ENCODE measurements around the gene LYPD5.

LYPD5 gene

DNA sequence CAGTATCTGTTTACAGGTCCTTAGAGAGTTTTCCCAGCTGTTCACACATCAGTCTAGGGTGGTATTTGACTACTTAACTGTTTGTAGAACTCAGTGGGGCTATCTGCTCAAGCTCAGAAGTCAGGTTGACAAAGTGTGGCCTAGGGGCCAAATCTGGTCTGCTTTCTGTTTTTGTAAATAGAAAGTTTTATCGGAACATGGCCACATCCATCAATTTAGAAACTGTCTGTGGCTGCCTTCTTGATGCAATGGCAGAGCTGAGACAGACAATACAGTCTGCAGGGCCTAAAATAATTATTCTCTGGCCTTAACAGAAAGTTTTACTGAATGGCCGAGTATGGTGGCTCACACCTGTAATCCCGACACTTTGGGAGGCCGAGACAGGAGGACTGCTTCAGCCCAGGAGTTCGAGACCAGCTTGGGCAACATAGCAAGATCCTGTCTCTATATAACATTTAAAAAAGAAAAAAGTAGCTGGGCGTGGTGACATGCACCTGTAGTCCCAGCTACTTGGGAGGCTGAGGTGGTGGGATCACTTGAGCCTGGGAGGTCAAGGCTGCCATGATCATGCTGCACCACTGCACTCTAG lies 49.9 kb downstream of the LYPD5 start:
- H3K4me3 ChIP-seq (ENCODE audit: low read length): no peak overlapping the region
- TF ChIP-seq, protein P1, sequence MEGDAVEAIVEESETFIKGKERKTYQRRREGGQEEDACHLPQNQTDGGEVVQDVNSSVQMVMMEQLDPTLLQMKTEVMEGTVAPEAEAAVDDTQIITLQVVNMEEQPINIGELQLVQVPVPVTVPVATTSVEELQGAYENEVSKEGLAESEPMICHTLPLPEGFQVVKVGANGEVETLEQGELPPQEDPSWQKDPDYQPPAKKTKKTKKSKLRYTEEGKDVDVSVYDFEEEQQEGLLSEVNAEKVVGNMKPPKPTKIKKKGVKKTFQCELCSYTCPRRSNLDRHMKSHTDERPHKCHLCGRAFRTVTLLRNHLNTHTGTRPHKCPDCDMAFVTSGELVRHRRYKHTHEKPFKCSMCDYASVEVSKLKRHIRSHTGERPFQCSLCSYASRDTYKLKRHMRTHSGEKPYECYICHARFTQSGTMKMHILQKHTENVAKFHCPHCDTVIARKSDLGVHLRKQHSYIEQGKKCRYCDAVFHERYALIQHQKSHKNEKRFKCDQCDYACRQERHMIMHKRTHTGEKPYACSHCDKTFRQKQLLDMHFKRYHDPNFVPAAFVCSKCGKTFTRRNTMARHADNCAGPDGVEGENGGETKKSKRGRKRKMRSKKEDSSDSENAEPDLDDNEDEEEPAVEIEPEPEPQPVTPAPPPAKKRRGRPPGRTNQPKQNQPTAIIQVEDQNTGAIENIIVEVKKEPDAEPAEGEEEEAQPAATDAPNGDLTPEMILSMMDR (conservative IDR thresholded peaks at IDR 0.05; ENCODE audit: low read length): no peak
- no peak for DNase-seq (ENCODE audit: low read depth)

GRCh38 chr19:43751466-43752220 lies 50.6 kb downstream of the LYPD5 start:
- H3K4me3 ChIP-seq (ENCODE audit: low read length): no peak overlapping the region
- peak; percentile 70 for DNase-seq (ENCODE audit: low read depth)
- TF ChIP-seq, protein P1 (conservative IDR thresholded peaks at IDR 0.05; ENCODE audit: low read length): no peak

- H3K4me3 ChIP-seq (ENCODE audit: low read length): no peak overlapping the region
- TF ChIP-seq, protein P1 (conservative IDR thresholded peaks at IDR 0.05; ENCODE audit: low read length): no peak
- DNase-seq (ENCODE audit: low read depth): no peak
These were observed 52.3 kb downstream of the LYPD5 start for GRCh38 chr19:43749898-43750297.

GRCh38 chr19:43749152-43749551 lies 53.1 kb downstream of the LYPD5 start:
- no peak for DNase-seq (ENCODE audit: low read depth)
- TF ChIP-seq, protein P1 (conservative IDR thresholded peaks at IDR 0.05; ENCODE audit: low read length): no peak

GRCh38 chr19:43748685-43749084 lies 53.6 kb downstream of the LYPD5 start:
- H3K4me3 ChIP-seq (ENCODE audit: low read length): no peak overlapping the region
- DNase-seq (ENCODE audit: low read depth): no peak
- TF ChIP-seq, protein P1 (conservative IDR thresholded peaks at IDR 0.05; ENCODE audit: low read length): no peak

More at GRCh38 chr19:43749152-43749551, 53.1 kb downstream of the LYPD5 start:
- H3K4me3 ChIP-seq (ENCODE audit: low read length): no peak overlapping the region

DNA sequence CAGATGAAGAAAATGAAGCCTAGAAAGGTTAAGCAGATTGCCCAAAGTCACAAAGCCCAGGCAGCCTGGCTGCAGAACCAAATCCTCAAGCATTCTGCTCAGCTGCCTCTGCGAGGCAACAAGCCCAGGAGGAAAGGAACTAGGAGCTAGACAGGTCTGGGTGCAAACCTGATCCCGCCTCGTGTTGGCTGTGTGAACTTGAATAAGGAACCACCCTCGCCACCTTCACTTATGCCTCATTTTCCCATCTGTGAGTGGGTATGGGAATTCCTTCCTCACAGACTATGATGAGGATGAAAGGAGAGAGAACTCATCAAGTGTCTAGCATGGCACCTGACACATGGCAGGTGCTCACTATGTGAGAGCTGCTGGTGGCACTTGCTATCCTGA lies 54.0 kb downstream of the LYPD5 start:
- DNase-seq (ENCODE audit: low read depth): no peak
- no peak overlapping the region for H3K4me3 ChIP-seq (ENCODE audit: low read length)
- TF ChIP-seq, protein P1 (conservative IDR thresholded peaks at IDR 0.05; ENCODE audit: low read length): no peak
